NCI-H446 (cell line): ENCODE results near the gene COL8A1.
A peak's percentile ranks its signal among the peaks of the same experiment; 100 is the strongest.

Source experiments
- DNase-seq, 2 experiments: peaks; one replicate each; lab custom pipeline; 2025; lab: John Stamatoyannopoulos, UW

Gene COL8A1

DNA sequence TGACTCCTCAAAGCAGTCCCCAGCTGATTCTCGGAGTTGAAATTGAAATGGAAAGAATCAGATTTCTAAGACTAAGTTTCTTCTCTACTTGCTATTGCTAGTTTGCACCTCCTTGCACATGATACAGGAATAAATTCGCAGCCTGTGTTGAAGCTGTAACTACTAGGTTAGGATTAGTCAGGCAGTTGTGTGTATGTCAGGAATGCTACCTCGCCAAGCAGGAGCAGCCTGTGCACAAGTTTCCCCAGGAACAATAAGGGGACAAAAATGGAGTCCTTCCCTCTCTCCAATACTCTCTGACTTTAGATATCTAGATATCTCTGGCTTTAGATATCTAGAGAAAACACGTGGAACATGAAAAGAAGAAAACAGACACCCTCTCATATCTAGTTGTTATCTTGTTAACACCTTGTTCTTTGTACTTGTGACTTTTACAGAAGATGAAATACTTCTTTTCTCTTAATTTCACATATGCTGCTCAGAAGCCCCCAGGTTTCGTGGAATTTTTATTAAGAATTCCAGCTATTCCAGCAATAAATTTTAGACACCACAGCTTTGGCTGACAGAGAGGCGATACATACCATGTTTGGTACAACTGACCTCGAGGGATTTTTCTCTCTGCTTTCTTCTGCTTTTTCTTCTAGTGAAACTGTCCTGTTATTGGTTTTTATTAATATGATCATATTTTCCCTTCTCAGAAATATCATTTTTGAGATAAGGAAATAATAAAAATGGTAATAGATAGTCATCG, 123.2 kb downstream of the COL8A1 start:
- no peak for DNase-seq

DNA sequence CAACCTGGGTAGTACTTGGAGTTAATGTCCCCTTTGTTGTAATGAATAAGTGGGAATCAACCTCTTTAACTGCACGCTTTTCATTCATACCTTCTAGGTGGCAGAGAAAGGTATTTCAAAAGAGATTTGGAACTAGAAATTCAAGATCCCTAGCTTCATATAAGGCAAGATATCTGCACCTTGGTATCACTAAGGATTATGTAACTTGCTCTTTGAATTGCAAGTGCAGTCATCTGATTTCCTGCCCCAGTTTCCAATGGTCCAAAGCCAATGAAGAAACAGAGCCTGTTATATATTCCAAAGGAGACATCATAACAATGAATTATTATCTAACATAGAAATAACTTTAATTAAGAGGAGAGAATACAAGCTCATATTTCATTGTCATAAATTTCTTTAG, 124.5 kb downstream of the COL8A1 start:
- DNase-seq: no peak

DNA sequence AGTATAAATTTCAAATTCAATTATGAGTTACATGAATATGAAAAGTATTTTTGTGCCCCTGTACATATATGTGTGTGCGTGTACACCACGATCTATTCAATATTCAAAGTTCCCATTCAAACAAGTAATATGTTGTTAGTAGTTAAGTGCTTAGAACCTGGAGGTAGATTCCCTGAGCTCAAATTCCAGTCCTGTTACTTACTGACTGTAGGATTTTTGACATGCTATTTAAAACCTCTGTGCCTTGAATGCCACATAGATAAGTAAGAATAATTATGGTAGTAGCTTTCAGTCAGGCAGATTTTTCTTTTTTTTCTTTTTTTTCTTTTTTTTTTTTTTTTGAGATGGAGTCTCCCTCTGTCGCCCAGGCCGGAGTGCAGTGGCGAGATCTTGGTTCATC, 126.0 kb downstream of the COL8A1 start:
- no peak for DNase-seq

- DNase-seq: no peak
Observed at GRCh38 chr3:99765042-99765942, 126.9 kb downstream of the COL8A1 start.

- DNase-seq: no peak
Observed at GRCh38 chr3:99767291-99767690, 128.9 kb downstream of the COL8A1 start.

- DNase-seq: no peak
Observed at GRCh38 chr3:99768126-99768525, 129.7 kb downstream of the COL8A1 start.

- DNase-seq: no peak
Observed at GRCh38 chr3:99768808-99769501, 130.6 kb downstream of the COL8A1 start.

- no peak for DNase-seq
Observed at GRCh38 chr3:99772171-99772570, 133.8 kb downstream of the COL8A1 start.

DNA sequence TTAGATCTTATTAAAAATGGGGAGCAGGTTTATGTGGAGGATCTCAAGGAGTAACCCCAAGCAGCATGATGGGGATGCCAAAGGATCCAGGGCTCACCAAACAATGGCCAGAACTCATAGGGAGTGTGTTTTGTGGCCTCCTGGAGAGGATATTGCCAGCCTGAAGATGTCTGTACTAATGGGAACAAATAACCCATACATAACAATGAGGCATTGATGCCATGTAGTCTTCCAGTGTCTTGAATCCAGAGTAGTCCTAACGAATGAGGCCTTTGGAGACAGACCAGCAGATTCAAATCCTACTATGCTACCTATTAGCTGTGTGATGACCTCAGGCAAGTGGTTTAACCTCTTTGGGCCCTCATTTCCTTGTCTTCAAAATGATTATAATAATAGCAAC, 134.3 kb downstream of the COL8A1 start:
- no peak for DNase-seq

GRCh38 chr3:99774467-99774866, 136.1 kb downstream of the COL8A1 start:
- DNase-seq: peak in 1 of 2 experiments; percentile 14

- no peak for DNase-seq
Observed at GRCh38 chr3:99776516-99777209, 138.3 kb downstream of the COL8A1 start.

GRCh38 chr3:99777210-99777549, 138.8 kb downstream of the COL8A1 start:
- no peak for DNase-seq

- no peak for DNase-seq
Observed at GRCh38 chr3:99777708-99778107, 139.3 kb downstream of the COL8A1 start.

DNA sequence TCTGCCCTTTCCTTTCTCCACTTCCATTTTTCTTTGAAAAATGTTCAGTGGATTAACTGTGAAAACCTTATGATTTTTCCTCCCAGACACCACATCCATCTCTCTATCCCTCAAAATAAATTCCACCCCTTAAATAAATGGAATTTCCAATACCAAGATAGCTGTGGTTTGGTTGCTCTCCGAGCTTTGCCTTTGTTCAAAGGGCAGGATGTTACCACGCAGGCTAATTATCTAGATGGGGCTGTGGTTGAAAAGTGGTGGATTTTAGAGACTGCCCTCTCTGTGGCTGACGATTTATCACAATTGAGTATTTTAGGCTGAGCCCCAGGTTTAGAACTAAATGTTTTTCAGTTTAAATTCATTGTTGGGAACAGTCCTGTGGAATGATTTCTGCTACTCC, 142.4 kb downstream of the COL8A1 start:
- DNase-seq: no peak

DNA sequence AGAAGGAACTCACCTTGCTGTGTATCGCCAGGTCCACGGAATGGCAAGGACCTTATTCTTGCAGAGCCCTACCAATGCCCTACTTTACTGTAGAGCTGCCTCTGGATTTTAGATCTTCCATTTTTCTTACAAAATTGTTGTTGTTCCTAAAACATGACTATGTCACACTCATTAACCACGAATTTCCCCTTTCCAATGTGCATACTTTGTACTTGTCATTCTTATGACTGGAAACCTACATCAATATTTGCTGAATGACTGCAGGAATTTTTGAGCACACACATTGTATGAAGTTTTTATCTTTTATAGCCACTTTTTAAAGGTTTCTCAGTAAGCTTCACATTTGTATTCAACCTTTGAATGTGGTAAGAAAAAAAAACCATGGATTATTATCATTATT, 143.4 kb downstream of the COL8A1 start:
- DNase-seq: no peak

DNA sequence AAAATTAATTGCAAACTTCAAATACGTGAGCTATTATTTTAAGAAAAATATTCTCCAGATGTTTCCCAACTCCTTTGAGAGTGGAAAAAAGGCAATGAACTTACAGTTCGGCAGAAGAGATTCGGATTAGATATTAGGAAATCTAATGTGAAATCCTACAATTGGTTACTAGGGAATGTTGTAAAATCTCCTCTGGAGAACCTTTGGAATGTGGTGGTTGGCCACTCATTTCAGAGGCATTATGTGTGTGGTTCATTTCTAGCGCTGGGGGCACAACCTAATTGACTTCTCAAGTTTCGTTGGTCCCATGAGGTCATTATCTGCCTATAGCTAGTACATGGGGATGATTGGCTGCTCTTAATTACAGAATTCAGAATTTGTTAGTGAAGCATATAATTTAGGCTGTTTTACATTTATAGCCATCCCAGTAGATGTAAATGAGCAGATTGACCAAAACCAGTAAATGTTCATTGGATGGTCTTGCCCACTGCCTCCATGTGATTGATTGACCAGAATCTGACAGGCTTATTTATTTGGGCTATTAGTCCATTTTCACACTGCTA, 144.7 kb downstream of the COL8A1 start:
- no peak for DNase-seq

DNA sequence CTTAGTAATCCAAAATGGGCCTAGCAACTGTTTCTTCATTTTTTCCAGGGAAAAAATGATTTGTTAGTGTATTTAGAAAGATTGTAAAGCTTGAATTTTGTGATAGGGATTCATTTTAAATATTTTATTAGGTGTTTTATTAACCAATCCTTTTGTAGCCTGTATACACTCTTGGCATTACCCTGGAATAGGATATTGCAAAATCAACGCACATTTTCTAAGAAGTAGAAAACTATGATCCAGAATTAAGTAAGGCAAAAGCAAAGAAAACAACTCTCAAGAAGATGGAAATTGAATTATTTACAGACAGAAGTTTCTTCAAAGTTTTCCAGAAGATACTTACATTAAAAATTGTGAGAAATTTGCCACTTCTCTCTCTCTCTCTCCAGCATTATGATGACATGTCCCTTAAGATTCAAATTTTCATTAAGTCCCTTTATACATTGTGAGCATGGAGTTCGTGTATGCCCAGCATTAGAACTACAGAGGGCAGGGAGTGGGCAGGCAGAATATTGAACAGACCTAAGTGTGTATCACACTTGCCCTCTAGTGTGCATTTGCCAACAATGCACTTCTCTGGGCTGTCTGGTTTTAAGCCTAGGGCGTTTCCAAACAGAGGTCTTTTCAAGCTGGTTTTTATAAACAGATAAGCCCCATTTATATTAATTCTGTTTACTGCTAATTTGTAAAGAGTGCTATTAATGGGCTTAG, 150.8 kb downstream of the COL8A1 start:
- peak in 1 of 2 experiments; percentile 41 for DNase-seq

DNA sequence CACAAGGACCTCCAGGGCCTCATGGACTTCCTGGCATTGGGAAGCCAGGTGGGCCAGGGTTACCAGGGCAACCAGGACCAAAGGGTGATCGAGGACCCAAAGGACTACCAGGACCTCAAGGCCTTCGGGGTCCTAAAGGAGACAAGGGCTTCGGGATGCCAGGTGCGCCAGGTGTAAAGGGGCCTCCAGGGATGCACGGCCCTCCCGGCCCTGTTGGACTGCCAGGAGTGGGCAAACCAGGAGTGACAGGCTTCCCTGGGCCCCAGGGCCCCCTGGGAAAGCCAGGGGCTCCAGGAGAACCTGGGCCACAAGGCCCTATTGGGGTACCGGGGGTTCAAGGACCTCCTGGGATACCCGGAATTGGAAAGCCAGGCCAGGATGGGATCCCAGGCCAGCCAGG, 156.1 kb downstream of the COL8A1 start:
- DNase-seq: no peak

DNA sequence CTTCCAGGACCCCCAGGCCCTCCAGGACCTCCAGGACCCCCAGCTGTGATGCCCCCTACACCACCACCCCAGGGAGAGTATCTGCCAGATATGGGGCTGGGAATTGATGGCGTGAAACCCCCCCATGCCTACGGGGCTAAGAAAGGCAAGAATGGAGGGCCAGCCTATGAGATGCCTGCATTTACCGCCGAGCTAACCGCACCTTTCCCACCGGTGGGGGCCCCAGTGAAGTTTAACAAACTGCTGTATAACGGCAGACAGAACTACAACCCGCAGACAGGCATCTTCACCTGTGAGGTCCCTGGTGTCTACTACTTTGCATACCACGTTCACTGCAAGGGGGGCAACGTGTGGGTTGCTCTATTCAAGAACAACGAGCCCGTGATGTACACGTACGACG, 157.2 kb downstream of the COL8A1 start:
- no peak for DNase-seq

GRCh38 chr3:99799422-99799821, 161.0 kb downstream of the COL8A1 start:
- DNase-seq: no peak

DNA sequence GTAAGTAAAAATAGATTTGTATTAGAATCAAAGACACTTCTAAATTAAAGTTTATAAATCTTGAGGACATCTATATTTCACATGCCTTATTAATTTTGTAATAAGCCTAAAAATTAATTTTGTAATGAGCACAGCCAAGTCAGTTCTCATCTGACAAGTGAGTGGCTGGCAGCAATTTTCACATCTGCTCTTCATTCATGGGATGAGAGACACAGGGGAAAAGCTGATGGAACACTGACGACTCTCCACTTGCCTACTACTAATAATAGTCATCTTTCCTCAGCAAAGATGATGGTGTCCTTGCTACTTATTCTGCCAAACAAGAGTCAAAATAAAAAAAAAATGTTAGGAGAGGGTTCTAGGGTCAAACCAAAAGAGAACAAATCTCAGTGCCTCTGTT, 164.9 kb downstream of the COL8A1 start:
- DNase-seq: no peak
